Right cardiac atrium (tissue), 5 donors: Measurements from ENCODE around the gene SLC22A6. TPM values are rescaled to one million over a fixed set of nuclear protein-coding genes. Genes with fewer than 3 reads are reported as not detected.
A peak's percentile ranks its signal among the peaks of the same experiment; 100 is the strongest.
"Not testable (repeated sequence)": the region's sequence is repeated elsewhere in the genome, so short reads cannot be mapped to it uniquely, and the experiment has no call there.

Experiments used
- ATAC-seq, 2 donors: fragments of 200-7000 bp; cut with Tn5 transposase; one replicate each; pipeline versions ENCODE4 v1.8.0 to v1.9.1; 2020; ENCODE audit warnings: moderate library complexity in 2 of 2, mild to moderate bottlenecking in 1 of 2
- DNase-seq, 3 donors: peaks; one replicate each; pipeline ENCODE4 v3.0.0-alpha.2; 2020
- H3K27ac ChIP-seq: one replicate; pipeline ENCODE4 v1.5.1; 2013; ENCODE audit warnings: mild to moderate bottlenecking, low read length, control low read depth, moderate library complexity
- H3K27me3 ChIP-seq: one replicate; pipeline ENCODE4 v1.6.1; 2013; ENCODE audit not compliant: control insufficient read depth, insufficient read depth
- H3K4me1 ChIP-seq: one replicate; pipeline ENCODE4 v1.6.1; 2013; ENCODE audit warnings: low read length; ENCODE audit not compliant: control insufficient read depth, insufficient read depth
- H3K4me3 ChIP-seq: one replicate; pipeline ENCODE4 v1.5.1; 2013; ENCODE audit warnings: low read length, control low read depth
- H3K9me3 ChIP-seq: one replicate; pipeline ENCODE4 v1.6.1; 2013; ENCODE audit warnings: low read length; ENCODE audit not compliant: control insufficient read depth
- WGBS: extraction: QIAGEN DNeasy Blood & Tissue Kit; methylation state at CpG from one replicate; pipeline ENCODE4 v1.1.7; 2013; 5-methylcytosine and 5-hydroxymethylcytosine counted together
- intact Hi-C, 4 donors: fragments of 100-400 bp; cut with DNase I; formaldehyde crosslinking; loops; one replicate each; pipeline versions ENCODE4 v1.11.0 to v1.14.0; 2022 to 2023
- polyA plus RNA-seq: library from polyadenylated mRNA; stranded (reverse); fragments of 200-250 nt; gene quantifications from one replicate; pipeline ENCODE4 v1.2.3, GENCODE V29; 2013
- total RNA-seq, 4 donors: library from RNA; stranded (reverse); fragmentation: NEBNext Ultra II Directional; extraction: Animal tissue kit (Norgen Biotek cat#: 25700); gene quantifications; one replicate each; pipeline ENCODE4 v1.2.1, GENCODE V29; 2021
- donor health status: healthy with polysubstance abuse.
- donor health status: DM: no; HTN: yes; CAD: no.
- donor health status: DM: no; HTN: no; CAD: no.
- donor health status: DM: no; HTN: yes; CAD: no; lungs with severe emphysema.
- donor health status: DM: yes; HTN: yes; CAD: no.

SLC22A6 gene
- total and polyA plus RNA-seq, 5 donors, result not detected

DNA sequence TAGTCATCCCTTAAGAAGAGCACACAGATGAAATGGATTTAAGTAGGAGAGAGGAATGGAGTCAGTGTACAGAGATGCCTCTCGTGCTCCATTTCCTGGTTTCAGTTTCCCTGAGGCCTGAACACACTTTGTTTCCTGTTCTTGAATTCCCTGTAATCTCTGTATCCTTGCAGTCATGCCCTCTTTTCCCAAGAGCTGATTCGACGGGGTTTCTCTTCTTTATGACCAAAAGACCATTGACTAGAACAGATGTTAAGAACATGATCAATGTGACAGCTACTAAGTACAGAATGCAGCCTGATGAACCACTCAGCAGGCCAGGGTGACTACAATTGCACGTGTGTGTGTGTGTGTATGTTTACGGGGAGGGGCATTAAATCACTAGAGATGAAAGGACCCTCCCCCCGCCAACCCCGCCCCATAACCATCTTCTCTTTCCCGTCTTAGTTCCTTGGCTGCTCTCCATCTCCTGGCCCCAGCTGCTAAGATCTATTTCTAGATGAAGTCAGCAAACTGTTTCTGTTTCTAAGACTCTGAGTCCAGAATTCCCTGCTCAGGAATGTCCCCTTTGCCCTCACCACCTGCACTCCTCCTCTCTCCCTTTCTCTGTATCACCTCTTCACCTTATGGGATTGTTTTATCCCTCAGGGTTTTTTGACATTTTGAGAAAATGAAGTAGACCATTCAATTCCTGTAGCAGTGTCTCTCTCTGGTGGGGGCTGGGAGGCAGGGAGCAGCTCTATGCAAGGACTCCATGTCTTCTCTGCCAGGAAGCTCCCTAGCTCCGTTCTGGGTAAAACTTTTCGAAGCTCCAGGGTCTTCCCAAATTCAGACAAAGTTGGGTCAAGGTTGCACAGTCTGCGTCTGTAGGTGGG lies 26.0 kb downstream of the SLC22A6 start:
- Histone ChIP-seq H3K27me3 (no peaks in the 10 kb centered on the region), H3K27ac (no peak overlapping the region), H3K4me1 (no peaks in the 10 kb centered on the region), H3K4me3 (no peak overlapping the region), H3K9me3 (no peaks in the 10 kb centered on the region)
- intact Hi-C loops, result no loop called here
- WGBS, result 27% methylated on average over 11 of the region's 11 CpGs
- no peak for ATAC-seq
- no peak for DNase-seq

GRCh38 chr11:62957147-62957546 lies 27.6 kb downstream of the SLC22A6 start:
- no peak for DNase-seq
- Histone ChIP-seq H3K4me3 (no peak overlapping the region), H3K9me3 (no peaks in the 10 kb centered on the region), H3K27me3 (no peaks in the 10 kb centered on the region), H3K4me1 (no peaks in the 10 kb centered on the region), H3K27ac (no peak overlapping the region)
- intact Hi-C loops, result no loop called here
- no peak for ATAC-seq
- 96% methylated on average over 2 of the region's 2 CpGs for WGBS

- H3K9me3 ChIP-seq, result no peaks in the 10 kb centered on the region
- DNase-seq, result no peak
- no peaks in the 10 kb centered on the region for H3K4me1 ChIP-seq
- intact Hi-C loops, result no loop called here
- ATAC-seq, result no peak
- 75% methylated on average over 5 of the region's 5 CpGs for WGBS
- H3K27ac ChIP-seq, result no peak overlapping the region
- H3K27me3 ChIP-seq, result no peaks in the 10 kb centered on the region
- no peak overlapping the region for H3K4me3 ChIP-seq
Observed at GRCh38 chr11:62954478-62954877, 30.3 kb downstream of the SLC22A6 start.

GRCh38 chr11:62953811-62954210 lies 31.0 kb downstream of the SLC22A6 start:
- intact Hi-C loops, result no loop called here
- ATAC-seq, result no peak
- DNase-seq, result no peak
- Histone ChIP-seq H3K4me3 (no peak overlapping the region), H3K27ac (no peak overlapping the region), H3K27me3 (no peaks in the 10 kb centered on the region), H3K4me1 (no peaks in the 10 kb centered on the region), H3K9me3 (no peaks in the 10 kb centered on the region)
- 66% methylated on average over 4 of the region's 4 CpGs for WGBS

GRCh38 chr11:62948765-62949320 lies 35.9 kb downstream of the SLC22A6 start:
- Histone ChIP-seq H3K27me3 (peaks cover 2% of the 10 kb centered on the region), H3K4me3 (no peak overlapping the region), H3K9me3 (no peaks in the 10 kb centered on the region), H3K4me1 (no peaks in the 10 kb centered on the region), H3K27ac (no peak overlapping the region)
- DNase-seq, result no peak
- WGBS, result 82% methylated on average over 7 of the region's 7 CpGs
- no peak for ATAC-seq
- intact Hi-C loops, result no loop called here

- H3K27me3 ChIP-seq, H3K27ac ChIP-seq, H3K9me3 ChIP-seq, ATAC-seq, H3K4me3 ChIP-seq, DNase-seq, H3K4me1 ChIP-seq, intact Hi-C loops: not testable (repeated sequence)
- WGBS, result 96% methylated on average over 10 of the region's 10 CpGs
Observed at GRCh38 chr11:62945538-62945937, 39.2 kb downstream of the SLC22A6 start.

- H3K27me3 ChIP-seq, H3K4me3 ChIP-seq, H3K9me3 ChIP-seq, DNase-seq, H3K4me1 ChIP-seq, ATAC-seq, H3K27ac ChIP-seq, intact Hi-C loops: not testable (repeated sequence)
- 89% methylated on average over 2 of the region's 2 CpGs for WGBS
Observed at GRCh38 chr11:62937528-62937927, 47.2 kb downstream of the SLC22A6 start.

DNA sequence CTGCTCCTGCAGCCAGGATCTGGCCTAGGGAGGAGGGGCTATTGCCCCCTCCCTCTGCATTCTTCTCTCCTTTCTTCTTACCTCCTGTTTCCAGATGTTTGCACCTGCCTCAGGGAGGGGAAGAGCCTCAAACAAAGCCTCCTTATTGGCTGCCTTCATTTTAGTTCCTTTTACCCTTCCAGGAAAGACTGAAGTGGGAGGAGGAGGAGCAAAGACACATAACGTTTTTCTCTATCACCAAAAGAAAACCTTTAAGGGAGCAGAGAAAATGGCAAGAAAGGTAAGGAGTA lies 50.3 kb downstream of the SLC22A6 start:
- 32% methylated on average over 1 of the region's 1 CpG for WGBS
- intact Hi-C loops, result no loop called here
- no peak for ATAC-seq

GRCh38 chr11:62933750-62934495 lies 50.8 kb downstream of the SLC22A6 start:
- H3K4me1 ChIP-seq, result no peaks in the 10 kb centered on the region
- H3K27ac ChIP-seq, result no peak overlapping the region
- no peaks in the 10 kb centered on the region for H3K9me3 ChIP-seq
- 90% methylated on average over 5 of the region's 5 CpGs for WGBS
- intact Hi-C loops, result no loop called here
- H3K27me3 ChIP-seq, result no peaks in the 10 kb centered on the region
- DNase-seq, result no peak
- peak in 1 of 2 donors; percentile 11 for ATAC-seq
- H3K4me3 ChIP-seq, result no peak overlapping the region

More for the DNA sequence above, 50.3 kb downstream of the SLC22A6 start:
- Histone ChIP-seq H3K9me3 (no peaks in the 10 kb centered on the region), H3K4me3 (no peak overlapping the region), H3K4me1 (no peaks in the 10 kb centered on the region), H3K27ac (no peak overlapping the region), H3K27me3 (no peaks in the 10 kb centered on the region)
- no peak for DNase-seq

DNA sequence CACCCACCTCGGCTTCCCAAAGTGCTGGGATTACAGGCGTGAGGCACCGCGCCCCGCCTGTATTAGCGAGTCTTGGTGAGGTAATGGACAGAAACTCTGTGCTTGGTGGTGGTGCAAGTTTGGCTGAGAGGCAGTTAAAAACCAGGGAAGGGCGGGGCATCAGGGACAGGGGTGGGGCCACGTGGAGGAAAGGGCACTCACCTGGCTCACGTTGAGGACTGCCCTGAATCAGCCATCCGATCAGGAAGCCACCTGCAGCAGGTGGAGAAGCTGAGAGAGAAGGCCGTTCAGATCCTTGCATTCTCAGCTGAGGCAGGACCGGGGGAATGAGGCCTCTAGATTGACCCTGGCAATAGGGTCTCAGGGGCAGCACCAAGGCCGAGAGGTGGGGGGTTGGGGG lies 51.5 kb downstream of the SLC22A6 start:
- no peaks in the 10 kb centered on the region for H3K9me3 ChIP-seq
- ATAC-seq (no peak), DNase-seq (no peak)
- no peaks in the 10 kb centered on the region for H3K4me1 ChIP-seq
- no peak overlapping the region for H3K4me3 ChIP-seq
- intact Hi-C loops, result no loop called here
- no peak overlapping the region for H3K27ac ChIP-seq
- no peaks in the 10 kb centered on the region for H3K27me3 ChIP-seq
- 84% methylated on average over 13 of the region's 13 CpGs for WGBS

GRCh38 chr11:62931499-62932278 lies 53.1 kb downstream of the SLC22A6 start:
- intact Hi-C loops, result no loop called here
- DNase-seq (no peak), ATAC-seq (no peak)
- 62% methylated on average over 8 of the region's 8 CpGs for WGBS
- Histone ChIP-seq H3K4me1 (no peaks in the 10 kb centered on the region), H3K27ac (no peak overlapping the region), H3K4me3 (no peak overlapping the region), H3K27me3 (no peaks in the 10 kb centered on the region), H3K9me3 (no peaks in the 10 kb centered on the region)
